H1 (cell line): ENCODE results near the gene NHS. TPM values are rescaled to one million over a fixed set of nuclear protein-coding genes. Genes with fewer than 3 reads are reported as not detected.

Source experiments
- CTCF ChIA-PET: fragments of 300-600 bp; sonication (Branson Sonifier 250); formaldehyde crosslinking; loops from one replicate; lab custom pipeline; 2021; ENCODE audit not compliant: partially characterized antibody; lab: Charles Lee
- POLR2A ChIA-PET: fragments of 300-600 bp; sonication (Branson Sonifier 250); formaldehyde crosslinking; loops from one replicate; lab custom pipeline; 2021; ENCODE audit warnings: inconsistent platforms; ENCODE audit not compliant: partially characterized antibody; lab: Charles Lee
- DNase-seq, 2 experiments: peaks; one replicate each; pipeline versions ENCODE4 v3.0.0 to v3.0.0-alpha.2; 2010 to 2022; ENCODE audit warnings: low spot score in 2 of 2, low read depth in 1 of 2, mixed read lengths in 1 of 2
- FAIRE-seq: peaks from 2 replicates; lab custom pipeline; 2011; peaks lifted over from hg19 to GRCh38; lab: Jason Lieb, UNC
- H2AFZ ChIP-seq: 2 replicates; pipeline ENCODE4 v1.8.1; 2012; ENCODE audit warnings: low read length, inconsistent platforms
- H2AK5ac ChIP-seq: 2 replicates; pipeline ENCODE4 v1.6.1; 2013; ENCODE audit warnings: low read depth, low read length
- H2BK120ac ChIP-seq: replicated peaks from 2 replicates; pipeline ENCODE3; 2013; ENCODE audit warnings: low read depth, low read length, inconsistent platforms
- H2BK12ac ChIP-seq: 2 replicates; pipeline ENCODE4 v1.6.1; 2013; ENCODE audit warnings: low read depth, low read length
- H2BK15ac ChIP-seq: 2 replicates; pipeline ENCODE4 v1.6.1; 2013; ENCODE audit warnings: low read length
- H2BK20ac ChIP-seq: 2 replicates; pipeline ENCODE4 v1.6.1; 2013; ENCODE audit warnings: low read length
- H2BK5ac ChIP-seq: 2 replicates; pipeline ENCODE4 v1.6.1; 2013; ENCODE audit warnings: low read depth, low read length
- H3K14ac ChIP-seq: 2 replicates; pipeline ENCODE4 v1.6.1; 2013; ENCODE audit warnings: inconsistent platforms; ENCODE audit not compliant: insufficient read length
- H3K18ac ChIP-seq: 2 replicates; pipeline ENCODE4 v1.6.1; 2013; ENCODE audit warnings: low read length; ENCODE audit errors: extremely low read depth
- H3K23ac ChIP-seq: 2 replicates; pipeline ENCODE4 v1.6.1; 2013; ENCODE audit warnings: inconsistent platforms; ENCODE audit not compliant: insufficient read length
- H3K23me2 ChIP-seq: 2 replicates; pipeline ENCODE4 v1.6.1; 2013; ENCODE audit warnings: low read depth, low read length
- H3K27ac ChIP-seq: 2 replicates; pipeline ENCODE4 v1.6.1; 2011; ENCODE audit warnings: low read depth, low read length, inconsistent platforms
- H3K27me3 ChIP-seq, 4 experiments: replicated peaks in 1 of 4; 1 replicate in 1 of 4; 2 replicates in 3 of 4; pipeline versions ENCODE4 v1.6.1 to v1.8.1; 2011 to 2013; ENCODE audit warnings: low read length in 3 of 4, mild to moderate bottlenecking in 3 of 4, inconsistent platforms in 2 of 4, mixed read lengths in 2 of 4, moderate library complexity in 1 of 4; ENCODE audit not compliant: control insufficient read depth in 3 of 4, insufficient read depth in 3 of 4; ENCODE audit errors: extremely low read depth in 1 of 4
- H3K36me3 ChIP-seq, 4 experiments: 2 replicates each; pipeline versions ENCODE4 v1.6.1 to v1.8.1; 2011 to 2013; ENCODE audit warnings: mild to moderate bottlenecking in 4 of 4, low read length in 3 of 4, moderate library complexity in 2 of 4, control low read depth in 1 of 4, inconsistent platforms in 1 of 4; ENCODE audit not compliant: insufficient read depth in 4 of 4, control insufficient read depth in 2 of 4
- H3K4ac ChIP-seq: replicated peaks from 2 replicates; pipeline ENCODE3; 2013; ENCODE audit warnings: low read length, low read depth, mixed read lengths, inconsistent platforms; ENCODE audit not compliant: insufficient read length
- H3K4me1 ChIP-seq, 4 experiments: replicated peaks in 1 of 4; 1 replicate in 1 of 4; 2 replicates in 3 of 4; pipeline versions ENCODE4 v1.6.1 to v1.8.1; 2011 to 2013; ENCODE audit warnings: low read length in 3 of 4, inconsistent platforms in 2 of 4, mixed read lengths in 1 of 4; ENCODE audit not compliant: insufficient read depth in 4 of 4, control insufficient read depth in 3 of 4
- H3K4me2 ChIP-seq, 2 experiments: 2 replicates each; pipeline versions ENCODE4 v1.6.1 to v1.8.1; 2011 to 2013; ENCODE audit warnings: low read depth in 2 of 2, low read length in 2 of 2, control low read depth in 1 of 2, inconsistent platforms in 1 of 2, mild to moderate bottlenecking in 1 of 2; ENCODE audit not compliant: insufficient read depth in 1 of 2
- H3K4me3 ChIP-seq, 4 experiments: fragments of 200-600, 300-600 bp in 1 of 4; sonication (generic), shearing (Covaris generic), sonication (Bioruptor Twin) in 1 of 4; 2 replicates each; pipeline versions ENCODE4 v1.5.1 to v1.8.1; 2011 to 2016; ENCODE audit warnings: low read length in 4 of 4, low read depth in 3 of 4, control low read depth in 2 of 4, inconsistent platforms in 2 of 4, mild to moderate bottlenecking in 2 of 4, mixed read lengths in 1 of 4, moderate library complexity in 1 of 4; ENCODE audit not compliant: insufficient read depth in 2 of 4; ENCODE audit errors: extremely low read depth in 1 of 4
- H3K56ac ChIP-seq: replicated peaks from 2 replicates; pipeline ENCODE3; 2013; ENCODE audit warnings: low read depth, mild to moderate bottlenecking, mixed read lengths, low read length, inconsistent platforms; ENCODE audit not compliant: insufficient read length
- H3K79me1 ChIP-seq: 2 replicates; pipeline ENCODE4 v1.6.1; 2013; ENCODE audit warnings: low read depth, low read length, control low read depth
- H3K79me2 ChIP-seq, 2 experiments: 2 replicates each; pipeline versions ENCODE4 v1.6.1 to v1.8.1; 2012 to 2013; ENCODE audit warnings: low read length in 2 of 2, mild to moderate bottlenecking in 2 of 2, inconsistent platforms in 1 of 2; ENCODE audit not compliant: insufficient read depth in 2 of 2, control insufficient read depth in 1 of 2
- H3K9ac ChIP-seq, 4 experiments: replicated peaks in 1 of 4; 1 replicate in 1 of 4; 2 replicates in 3 of 4; pipeline versions ENCODE4 v1.6.1 to v1.8.1; 2011 to 2013; ENCODE audit warnings: low read depth in 3 of 4, low read length in 3 of 4, control low read depth in 2 of 4, mild to moderate bottlenecking in 2 of 4, moderate library complexity in 2 of 4, inconsistent platforms in 1 of 4; ENCODE audit errors: extremely low read depth in 1 of 4
- H3K9me3 ChIP-seq, 2 experiments: 2 replicates each; pipeline versions ENCODE4 v1.6.1 to v1.8.1; 2012 to 2013; ENCODE audit warnings: mild to moderate bottlenecking in 2 of 2, moderate library complexity in 2 of 2, control low read depth in 1 of 2, inconsistent platforms in 1 of 2, low read depth in 1 of 2, low read length in 1 of 2, mixed read lengths in 1 of 2; ENCODE audit not compliant: insufficient read depth in 2 of 2
- H4K20me1 ChIP-seq, 2 experiments: replicated peaks in 1 of 2; 2 replicates each; pipeline versions ENCODE3 to v1.8.1; 2011 to 2013; ENCODE audit warnings: inconsistent platforms in 2 of 2, low read length in 2 of 2, mild to moderate bottlenecking in 1 of 2; ENCODE audit not compliant: insufficient read depth in 2 of 2, control insufficient read depth in 1 of 2
- H4K5ac ChIP-seq: 2 replicates; pipeline ENCODE4 v1.6.1; 2013; ENCODE audit warnings: low read length, low read depth, mixed read lengths, inconsistent platforms; ENCODE audit not compliant: insufficient read length
- H4K8ac ChIP-seq: 2 replicates; pipeline ENCODE4 v1.8.0; 2013; ENCODE audit warnings: mild to moderate bottlenecking, moderate library complexity, low read length, inconsistent platforms; ENCODE audit not compliant: insufficient read depth; ENCODE audit errors: extremely low read depth
- H4K91ac ChIP-seq: replicated peaks from 2 replicates; pipeline ENCODE3; 2013; ENCODE audit warnings: low read length, mixed read lengths, inconsistent platforms; ENCODE audit not compliant: insufficient read length
- TAF1 ChIP-seq: IDR thresholded peaks from 2 replicates; pipeline ENCODE4 v1.6.1; 2011; ENCODE audit warnings: mild to moderate bottlenecking, low read depth, low read length
- WGBS, 2 experiments: shearing (Covaris generic) in 1 of 2; methylation state at CpG; one replicate each; pipeline versions ENCODE4 v1.1.6 to v1.1.7; 2013 to 2015; ENCODE audit warnings: low lambda C conversion rate in 2 of 2, mixed read lengths in 2 of 2, inconsistent platforms in 1 of 2, low coverage in 1 of 2, missing lambda C conversion rate in 1 of 2; ENCODE audit not compliant: insufficient replicate concordance in 2 of 2, insufficient coverage in 1 of 2, insufficient read length in 1 of 2; ENCODE audit errors: extremely low coverage in 1 of 2, missing lambda C conversion rate in 1 of 2; 5-methylcytosine and 5-hydroxymethylcytosine counted together
- polyA plus RNA-seq, 7 experiments: library from polyadenylated mRNA; depleted of rRNA in 3 of 7; stranded (reverse) in 5 of 7; unstranded in 2 of 7; fragments of >200 nt in 5 of 7; fragments of 200-250 nt in 2 of 7; gene quantifications; 1 replicate in 5 of 7; 2 replicates in 1 of 7; 4 replicates in 1 of 7; pipeline versions ENCODE4 v1.2.1 to v1.2.3, GENCODE V29; 2011 to 2013; ENCODE audit warnings: missing spikeins in 2 of 7, mixed read lengths in 2 of 7
- total RNA-seq: library from RNA; stranded (reverse); fragmentation: NEBNext Ultra II Directional; extraction: Animal tissue kit (Norgen Biotek cat#: 25700); gene quantifications from 2 replicates; pipeline ENCODE4 v1.2.1, GENCODE V29; 2021

The NHS gene
- total and polyA plus RNA-seq, 2 of the 8 experiments (the other 6 are each of a cell fraction or from before 2014, with no cell fraction given): 2.2 to 6.7 TPM

DNA sequence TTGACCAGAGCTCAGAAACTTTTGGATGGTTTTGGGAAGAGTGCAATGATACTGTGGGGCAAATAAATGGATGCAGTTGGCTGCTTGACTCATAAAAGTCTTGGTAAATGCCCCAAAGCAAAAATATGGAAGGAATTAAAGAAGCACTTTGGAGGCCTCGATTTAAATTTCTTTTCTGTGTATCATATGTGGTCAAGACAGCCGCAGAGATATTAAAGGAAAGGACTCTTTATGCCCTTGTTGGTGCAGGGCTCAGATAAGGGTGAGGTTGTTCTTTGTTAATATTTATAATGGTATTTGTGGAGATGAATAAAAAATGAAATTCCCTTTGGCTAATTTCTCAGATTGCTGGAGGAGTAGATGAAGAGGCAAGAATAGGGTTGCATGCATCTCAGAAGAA lies 90.2 kb downstream of the NHS start:
- H3K14ac ChIP-seq: no peak overlapping the region
- POLR2A ChIA-PET: no interaction called here
- H2AK5ac ChIP-seq: no peak overlapping the region
- no peak overlapping the region for H3K27ac ChIP-seq
- H2BK120ac ChIP-seq: no peak overlapping the region
- H4K8ac ChIP-seq: no peak overlapping the region
- no peak overlapping the region for H3K9ac ChIP-seq
- no peak overlapping the region for H2AFZ ChIP-seq
- H3K18ac ChIP-seq: no peak overlapping the region
- TF ChIP-seq TAF1: no peak
- TF ChIP-seq, all 59 proteins: peak for 0
- Histone ChIP-seq H4K91ac (no peak overlapping the region), H3K79me1 (no peaks in the 10 kb centered on the region), H3K36me3 (no peaks in the 10 kb centered on the region), H4K20me1 (no peaks in the 10 kb centered on the region), H3K79me2 (no peaks in the 10 kb centered on the region; a peak in 1 of 4 replicates), H3K4me2 (no peak overlapping the region), H3K23me2 (no peaks in the 10 kb centered on the region), H3K4me3 (no peak overlapping the region), H4K5ac (no peak overlapping the region), H3K4me1 (peaks cover 0 to 3% (median 0%) of the 10 kb centered on the region in 4 experiments; a peak in 1 of 7 replicates), H2BK5ac (no peak overlapping the region), H3K56ac (no peak overlapping the region), H3K23ac (no peak overlapping the region), H2BK15ac (no peak overlapping the region), H3K4ac (no peak overlapping the region), H2BK20ac (no peak overlapping the region), H3K27me3 (no peaks in the 10 kb centered on the region), H2BK12ac (no peak overlapping the region), H3K9me3 (no peaks in the 10 kb centered on the region)
- CTCF ChIA-PET: no interaction called here
- DNase-seq (no peak), FAIRE-seq (no peak)
- WGBS, 2 experiments: 96% methylated on average over 2 of the region's 2 CpGs; no CpG with 5 or more reads in 1 of the 2 experiments
